ENCODE results near the gene SLC4A8. TPM values are rescaled to one million over a fixed set of nuclear protein-coding genes. Genes with fewer than 3 reads are reported as not detected.

SLC4A8 gene
- polyA plus RNA-seq (ENCODE audit: insufficient read length in 3 of 3): 1 to 10 TPM; 2.8 to 5.2 (median 4.3) TPM
- long read RNA-seq, donor 1: 0 reads
- long read RNA-seq, donor 2: 0 reads
- long read RNA-seq, donor 3: 0 reads
- long read RNA-seq, donor 4: 0 reads
- long read RNA-seq, donor 5: 0 reads
- long read RNA-seq, donor 6: 0 reads
- long read RNA-seq, donor 7: 0 reads
- long read RNA-seq, donor 8: 0 reads
- long read RNA-seq, donor 9: 0 reads
- long read RNA-seq, donor 10, partial matches to known transcripts: 0 of 1 reads
- long read RNA-seq, donor 10, other reads (novel, unspliced or antisense): 0 of 1 reads
- long read RNA-seq, donor 11: 0 reads
- long read RNA-seq, donor 12, partial matches to known transcripts: 0 of 1 reads
- long read RNA-seq, donor 12, other reads (novel, unspliced or antisense): 0 of 1 reads
- long read RNA-seq, donor 13: 0 reads
- long read RNA-seq, donor 14: 0 reads
- long read RNA-seq, donor 15: 0 reads
- long read RNA-seq, donor 16: 0 reads

DNA sequence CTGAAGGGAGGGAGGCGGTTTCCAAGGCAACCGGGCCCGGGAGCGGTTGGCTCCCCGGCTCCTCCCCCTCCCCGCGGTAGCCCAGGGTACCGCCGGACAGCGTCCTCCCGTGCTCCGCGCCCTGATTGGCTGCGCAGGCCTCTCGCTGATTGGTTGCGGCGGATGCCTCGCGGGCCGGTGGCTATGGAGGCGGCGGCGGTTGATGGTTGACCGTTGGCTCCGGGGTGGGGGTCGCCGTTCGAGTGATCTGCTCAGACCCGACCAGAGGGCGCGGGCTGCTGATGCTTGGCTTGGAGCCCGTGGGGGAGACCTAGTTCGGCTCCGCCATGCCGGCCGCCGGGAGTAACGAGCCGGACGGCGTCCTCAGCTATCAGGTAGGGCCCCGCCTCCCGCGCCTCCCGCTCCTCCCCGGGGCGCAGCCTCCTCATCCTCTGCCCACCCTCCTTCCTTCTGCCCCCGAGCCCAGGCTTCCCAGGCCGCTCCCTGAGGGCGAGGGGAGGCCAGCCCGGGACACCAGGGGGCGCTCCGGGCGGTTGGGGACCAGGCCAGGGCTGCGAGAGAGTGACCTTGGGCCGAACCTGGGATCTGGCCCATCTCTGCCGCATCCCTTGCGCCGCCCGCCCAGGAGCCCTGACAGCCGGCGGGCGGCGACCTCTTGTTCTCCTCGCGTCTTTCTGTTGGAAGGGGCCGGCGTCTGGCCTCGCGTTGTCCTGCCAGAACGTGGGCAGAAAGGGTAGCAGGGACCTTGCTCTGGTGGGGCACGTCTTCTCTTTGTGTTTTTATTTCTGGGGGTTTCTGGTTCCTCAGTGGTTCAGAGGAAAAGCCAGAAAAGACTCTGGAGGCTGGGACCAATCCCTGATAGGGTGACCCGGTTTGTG, at the start of gene SLC4A8:
Gene SLC4A8, plus strand, starts transcription at position 170 of the 878 bp plus-strand sequence. Its CDS starts 157 bp downstream, at position 327.
- DNase-seq: peak; percentile 95

DNA sequence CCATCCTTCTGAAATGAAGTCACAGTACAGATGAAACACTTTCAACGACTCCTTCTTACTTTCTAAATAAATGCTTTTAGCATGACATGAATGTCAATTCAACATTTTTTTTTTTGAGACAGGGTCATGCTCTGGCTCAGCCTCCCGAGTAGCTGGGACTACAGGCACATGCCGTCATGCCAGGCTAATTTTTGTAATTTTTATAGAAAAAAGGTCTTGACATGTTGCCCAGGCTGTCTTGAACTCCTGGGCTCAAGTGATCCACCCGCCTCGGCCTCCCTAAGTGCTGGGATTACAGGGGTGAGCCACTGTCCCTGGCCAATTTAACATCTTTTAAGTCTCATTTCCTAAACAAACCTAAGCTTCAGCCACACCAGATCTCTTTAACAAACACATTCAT, 49.8 kb upstream of the SLC4A8 start:
- no peak for DNase-seq

DNA sequence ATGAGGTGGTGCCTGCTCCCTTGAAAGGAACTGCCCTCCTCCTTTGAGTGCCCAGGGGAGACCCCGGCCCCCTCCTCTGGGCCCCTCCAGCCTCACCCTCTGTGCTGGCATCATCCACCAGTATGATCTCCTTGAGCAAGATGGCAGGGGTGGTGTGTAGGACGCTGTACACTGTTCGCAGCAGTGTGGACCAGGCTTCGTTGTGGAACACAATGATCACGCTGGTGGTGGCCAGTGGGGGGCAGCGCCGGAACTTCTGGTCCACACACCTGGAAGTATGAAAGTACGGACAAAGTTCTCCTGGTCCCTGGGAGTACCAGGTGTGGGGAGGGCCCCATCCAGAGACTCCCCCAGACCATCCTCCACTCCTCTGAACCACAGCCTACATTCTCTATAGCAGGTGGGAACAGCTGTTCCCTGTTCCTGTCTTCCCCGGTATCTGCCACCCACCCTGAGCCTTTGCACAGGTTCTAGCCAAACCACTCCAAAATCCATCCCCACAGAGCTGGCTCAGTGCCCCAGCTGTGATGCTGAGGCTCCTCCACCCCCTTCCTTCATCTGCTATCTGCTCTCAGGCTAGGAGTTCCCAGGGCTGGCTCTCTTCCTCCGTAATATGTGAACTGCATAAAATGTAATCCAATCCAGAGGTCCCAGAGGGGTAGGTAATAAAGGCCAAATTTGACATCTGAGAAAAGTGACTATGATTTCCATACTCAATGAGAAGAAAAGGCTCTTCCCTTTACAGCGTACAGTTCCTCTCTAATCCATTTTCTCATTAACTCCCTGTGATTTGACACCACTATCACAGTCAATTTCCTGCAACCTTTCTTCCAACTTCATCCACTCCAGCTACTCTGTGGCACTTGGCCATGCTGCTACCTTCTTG, 47.3 kb upstream of the SLC4A8 start:
- DNase-seq: no peak

DNA sequence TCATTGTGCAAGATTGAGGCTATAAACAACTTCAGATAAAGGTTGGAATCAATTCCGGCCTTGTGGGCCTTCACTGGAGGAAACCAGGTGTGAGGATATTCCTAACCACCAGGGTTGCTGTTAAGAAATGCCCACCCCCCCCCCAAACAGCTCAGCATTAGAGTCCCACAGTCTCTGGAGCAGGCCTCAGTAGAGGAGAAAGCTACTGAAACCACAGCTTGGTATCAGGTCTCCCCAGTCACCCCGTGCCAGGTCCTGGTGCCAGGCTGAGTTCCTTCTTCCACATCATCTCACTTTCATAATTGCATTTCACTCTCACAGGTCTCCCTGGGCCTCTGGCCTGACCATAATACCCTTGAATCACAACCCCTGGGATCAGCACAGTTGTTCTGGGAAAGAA, 45.9 kb upstream of the SLC4A8 start:
- no peak for DNase-seq

DNA sequence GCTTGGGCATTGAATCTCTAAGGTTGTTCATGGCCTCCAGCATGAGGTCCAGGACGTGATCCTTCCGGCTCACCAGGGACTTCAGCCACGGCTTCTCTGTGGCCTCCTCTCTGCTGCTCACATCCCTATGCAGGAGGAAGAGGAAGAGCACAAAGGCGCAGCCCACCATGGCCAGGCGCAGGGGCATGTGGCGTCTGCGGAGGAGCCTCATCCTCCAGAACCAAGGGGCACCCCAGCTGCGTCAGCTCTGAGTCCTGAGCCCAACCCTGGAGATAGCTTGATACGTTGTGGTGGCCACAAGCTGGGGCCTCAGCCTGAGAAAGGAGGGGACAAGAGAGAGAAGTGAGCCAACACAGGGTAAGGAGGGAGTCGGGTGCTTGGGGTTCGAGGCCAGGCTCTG, 45.1 kb upstream of the SLC4A8 start:
- DNase-seq: no peak

DNA sequence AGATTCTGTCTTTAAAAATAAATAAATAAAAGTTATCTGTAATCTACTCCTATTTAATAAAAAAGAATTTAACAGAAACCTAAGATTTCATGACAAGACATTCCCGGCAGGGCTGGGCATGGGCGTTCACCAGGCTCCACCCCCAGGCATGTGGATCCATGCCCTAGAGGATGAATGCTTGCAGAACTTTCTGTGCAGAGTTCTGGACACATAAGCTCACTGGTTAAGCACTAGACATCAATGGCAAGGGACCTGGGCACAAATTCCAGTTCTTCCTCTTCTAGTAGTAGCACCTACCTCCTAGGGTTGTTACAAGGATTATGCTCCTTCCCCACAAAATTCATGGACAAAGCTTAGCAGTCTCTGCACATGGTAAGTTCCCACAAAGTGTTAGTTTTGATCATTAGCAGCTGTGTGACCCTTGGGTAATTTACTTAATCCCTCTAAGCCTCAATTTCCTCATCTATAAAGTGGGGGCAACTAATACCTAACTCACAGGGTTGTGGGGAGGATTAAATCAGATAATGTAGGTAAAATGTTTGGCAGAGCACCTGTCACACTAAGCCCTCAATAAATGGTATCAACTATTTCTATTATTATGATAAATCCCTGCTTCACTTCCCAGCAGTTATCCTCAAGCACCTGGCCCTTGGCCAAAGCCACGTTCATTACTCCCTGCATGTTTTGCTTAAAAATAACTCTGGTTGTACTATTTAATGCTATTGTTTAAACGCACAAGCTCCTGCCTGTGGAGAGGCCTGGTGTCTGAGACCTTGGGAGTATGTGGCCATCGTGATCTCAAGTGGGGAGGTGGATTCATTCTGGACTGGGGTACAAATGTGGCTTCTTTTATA, 43.2 kb upstream of the SLC4A8 start:
- no peak for DNase-seq

DNA sequence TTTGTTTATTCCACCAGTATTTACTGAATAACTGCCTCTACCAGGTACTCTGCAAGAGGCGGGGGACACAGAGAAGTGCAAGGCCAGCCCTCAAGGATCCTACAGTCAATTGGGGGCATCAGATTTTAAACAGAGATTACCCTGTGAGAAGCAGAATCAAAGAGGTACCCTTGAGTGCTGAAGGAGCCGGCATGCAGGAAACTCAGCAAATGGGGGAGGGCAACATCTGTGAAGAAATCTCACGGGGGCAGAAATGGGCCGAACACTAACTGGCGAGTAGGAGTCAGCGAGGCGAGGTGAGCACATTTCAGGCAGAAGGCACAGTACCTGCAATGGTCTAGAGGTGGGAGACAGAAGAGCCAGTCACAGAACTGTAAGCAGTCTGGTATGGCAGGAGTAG, 42.5 kb upstream of the SLC4A8 start:
- no peak for DNase-seq

DNA sequence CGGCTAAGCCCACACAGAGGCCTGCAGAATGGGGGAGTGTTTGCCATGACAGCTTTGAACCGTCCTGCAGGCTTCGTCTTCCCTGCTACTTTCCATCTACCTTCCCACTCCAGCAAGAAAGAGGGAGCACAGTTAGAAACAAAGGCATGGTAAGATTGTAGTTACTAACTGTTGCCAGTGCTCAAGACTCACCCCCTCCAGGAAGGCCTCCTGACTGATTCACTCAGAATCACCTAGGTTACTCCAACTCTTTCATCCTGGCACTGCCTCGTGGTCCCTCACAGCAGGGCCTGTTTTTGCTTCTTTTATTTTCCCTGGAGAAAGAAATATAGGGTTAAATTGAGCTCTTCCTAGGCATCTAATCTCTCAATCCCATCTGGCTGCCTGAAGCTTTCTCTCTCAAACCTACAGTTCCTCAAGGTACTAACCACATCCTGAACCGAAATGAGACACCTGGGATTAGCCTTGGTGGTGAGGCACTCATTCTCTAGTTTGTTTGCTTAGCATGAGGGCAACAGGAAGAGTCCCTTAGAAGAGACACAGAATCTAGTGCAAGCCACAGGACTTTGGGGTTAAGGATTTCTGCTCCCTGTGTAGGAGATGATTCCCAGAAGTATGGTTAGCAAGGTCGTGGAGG, 41.2 kb upstream of the SLC4A8 start:
- DNase-seq: no peak

DNA sequence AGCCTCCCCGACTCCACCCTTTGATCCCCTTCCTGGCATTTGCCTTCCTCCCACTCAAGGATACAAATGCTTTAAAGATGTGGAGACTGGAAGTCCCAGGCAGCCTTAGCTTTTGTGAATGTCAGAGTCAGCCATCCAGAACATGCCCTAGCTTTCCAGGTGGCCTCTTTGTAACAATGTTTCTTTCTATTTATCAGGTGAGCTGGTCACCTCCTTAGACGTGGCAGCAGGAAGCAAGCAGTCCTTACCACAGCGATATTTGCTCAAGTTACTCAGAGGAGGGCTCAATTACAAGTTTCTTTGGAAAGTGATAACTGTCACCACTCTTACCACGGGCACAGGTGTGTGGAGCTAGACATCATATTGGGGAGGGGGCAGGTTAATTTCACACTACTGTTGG, 38.3 kb upstream of the SLC4A8 start:
- no peak for DNase-seq

DNA sequence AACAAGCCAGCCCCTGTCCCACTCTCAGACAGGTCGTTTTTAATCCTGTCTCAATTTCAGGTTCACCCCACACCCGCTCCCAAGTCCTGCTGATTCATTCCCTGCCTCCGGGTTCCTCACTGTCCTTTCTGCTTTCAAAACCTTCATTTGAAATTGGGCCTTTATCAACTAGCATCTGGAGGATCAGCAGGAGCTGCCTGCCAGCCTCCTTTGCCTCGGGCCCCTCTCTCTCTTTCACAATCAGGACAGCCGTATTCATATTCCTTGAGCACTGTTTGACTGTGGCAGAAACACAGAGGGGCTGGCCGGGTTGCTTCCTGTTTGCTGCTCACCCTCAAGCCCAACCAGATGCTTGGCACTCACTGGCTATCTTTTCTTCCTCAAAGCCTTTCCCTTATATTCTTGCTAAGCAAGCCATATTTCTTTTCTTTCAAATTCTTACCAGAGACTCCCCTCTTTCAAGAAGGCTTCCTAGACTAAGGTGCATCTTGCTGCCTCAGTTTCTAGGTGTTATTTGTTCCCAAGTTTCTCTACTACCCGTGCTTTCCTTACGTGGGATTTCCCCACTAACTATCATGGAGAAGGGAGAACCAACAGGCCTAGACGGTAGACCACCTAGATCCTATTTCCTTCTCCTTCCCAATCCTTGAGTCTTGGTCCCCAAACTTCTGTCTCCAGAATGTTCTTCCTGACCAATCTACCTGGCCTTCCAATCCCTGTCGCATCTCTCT, 36.4 kb upstream of the SLC4A8 start:
- no peak for DNase-seq

DNA sequence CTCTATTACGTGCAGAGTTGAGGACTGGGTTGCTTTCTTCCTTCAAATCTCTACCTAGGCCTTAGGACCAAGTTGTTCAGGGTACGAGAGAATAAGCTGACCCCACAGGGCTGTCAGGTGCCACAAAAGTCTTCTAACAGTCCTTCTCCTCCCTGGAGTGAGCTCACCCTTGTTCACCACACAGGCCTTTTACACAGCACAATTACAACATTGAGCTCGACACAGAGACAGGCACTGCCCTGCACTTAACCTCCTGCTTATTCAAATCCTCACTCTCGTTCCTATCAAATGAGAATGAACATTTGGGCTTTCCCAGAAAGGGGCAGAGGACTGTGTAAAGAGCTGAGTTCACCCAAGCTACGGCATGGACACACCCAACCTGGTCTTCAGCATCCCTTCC, 35.8 kb upstream of the SLC4A8 start:
- DNase-seq: no peak

DNA sequence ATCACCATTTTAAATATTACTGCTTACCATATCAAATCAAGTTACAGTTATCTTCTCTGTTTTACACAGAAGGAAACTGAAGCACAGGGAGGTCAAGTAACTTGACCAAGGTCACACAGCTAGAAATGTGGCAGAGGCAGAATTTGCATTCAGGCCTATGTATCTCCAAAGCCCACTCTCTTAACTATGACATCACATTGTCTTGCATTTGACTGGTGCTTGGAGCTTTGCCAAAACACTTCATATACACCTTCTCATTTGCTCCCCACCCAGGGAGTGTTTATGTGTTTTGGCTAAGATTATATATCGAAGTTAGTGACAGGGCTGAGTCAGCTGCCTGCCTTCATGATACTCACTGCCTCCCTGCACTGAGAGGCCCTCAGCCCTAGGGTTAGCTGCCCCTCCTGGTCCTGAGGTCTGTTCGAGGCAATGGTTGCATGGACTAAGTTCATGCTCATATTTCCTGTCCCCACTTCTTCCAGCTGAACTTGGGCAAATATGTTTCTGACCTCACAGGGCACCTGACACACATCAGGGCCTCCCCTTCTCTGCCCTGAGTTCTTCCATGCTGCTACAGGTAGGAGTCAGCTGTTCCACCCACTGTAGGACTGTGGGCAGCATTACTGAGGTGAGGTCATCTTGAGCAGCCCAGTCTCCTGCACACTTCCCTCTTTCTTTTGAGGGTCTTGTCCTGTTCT, 35.2 kb upstream of the SLC4A8 start:
- DNase-seq: no peak

DNA sequence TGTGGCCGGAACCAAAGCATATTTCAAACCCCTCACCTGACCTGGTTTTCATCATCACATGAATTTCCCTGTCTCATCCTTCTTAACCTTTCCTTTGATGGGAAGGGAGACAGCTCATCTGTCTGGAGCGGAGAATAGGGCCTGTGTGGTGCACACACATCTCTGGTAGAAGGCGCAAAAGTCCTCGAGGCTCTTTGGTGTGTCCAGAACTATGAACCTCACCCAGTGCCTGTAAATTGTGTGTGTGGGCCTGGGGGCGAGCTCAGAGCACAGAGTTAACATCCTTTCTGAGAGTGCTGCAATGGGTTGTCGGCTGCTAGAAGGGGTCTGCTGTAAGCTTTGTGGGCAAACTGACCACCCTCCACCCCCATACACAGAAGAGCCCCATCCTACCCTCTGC, 34.2 kb upstream of the SLC4A8 start:
- no peak for DNase-seq

DNA sequence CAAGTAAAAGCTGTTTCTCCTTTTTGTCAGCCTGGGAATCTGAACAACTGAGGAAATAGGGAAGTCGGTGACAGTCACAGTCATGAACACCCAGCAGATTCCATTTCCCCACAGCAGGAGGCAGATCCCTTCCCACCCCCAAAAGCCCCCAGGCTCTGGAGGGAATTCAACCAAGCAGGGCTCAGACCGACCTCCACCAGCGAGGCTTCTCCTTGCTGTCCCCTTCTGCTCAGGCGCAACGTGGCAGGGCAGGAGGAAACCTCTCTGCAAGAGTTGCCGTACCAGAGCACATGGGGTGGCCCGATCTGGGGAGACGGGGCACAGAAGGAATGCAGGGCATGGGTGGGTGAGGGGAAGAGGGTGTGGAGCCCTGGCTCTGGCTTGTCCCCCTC, 33.7 kb upstream of the SLC4A8 start:
- no peak for DNase-seq

DNA sequence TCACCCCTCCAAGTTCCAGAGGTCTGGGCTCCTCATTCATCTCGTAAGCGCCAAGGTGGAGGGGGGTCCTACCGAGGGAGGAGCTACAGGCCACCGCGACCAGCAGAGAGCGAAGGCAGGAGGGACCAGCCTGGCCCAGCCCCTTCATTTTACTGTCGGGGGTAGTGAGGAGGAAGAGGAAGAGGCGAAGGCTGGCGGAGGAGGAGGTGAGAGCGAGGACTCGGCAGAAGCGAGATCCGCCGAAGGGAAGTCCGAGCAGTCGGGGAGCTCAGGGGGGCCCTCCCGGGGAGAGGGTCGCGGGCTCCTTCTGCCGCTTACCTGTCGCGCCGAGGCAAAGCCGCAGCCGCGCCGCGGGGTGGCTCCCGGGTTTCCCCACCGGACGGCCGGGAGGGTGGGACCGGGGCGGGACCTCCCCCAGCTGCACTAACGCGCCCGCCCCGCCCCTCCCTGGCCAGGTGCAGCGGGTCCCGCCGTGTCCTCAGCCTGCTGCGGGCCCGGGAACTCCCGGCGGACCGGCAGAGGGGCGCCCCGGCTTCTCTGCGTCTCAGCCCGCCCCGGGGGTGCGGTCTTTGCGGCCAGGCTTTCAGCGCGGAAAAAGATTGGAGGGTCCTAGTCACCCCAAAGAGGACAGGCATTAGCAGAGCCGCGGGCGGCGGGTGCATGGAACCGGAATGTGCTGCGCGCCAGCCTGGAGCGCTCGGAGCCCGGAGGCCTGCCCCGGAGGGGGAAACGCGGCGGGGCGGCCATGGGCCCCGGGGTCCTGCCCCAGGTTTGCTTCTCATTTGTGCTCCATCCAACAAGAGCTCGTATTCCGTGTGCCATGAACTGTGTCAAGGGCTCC, 33.1 kb upstream of the SLC4A8 start, which contains the start of gene GALNT6:
Gene GALNT6, minus strand, starts transcription at position 124 of the 841 bp plus-strand sequence. CDS start 11,625 bp downstream, outside the sequence.
- peak; percentile 36 for DNase-seq

DNA sequence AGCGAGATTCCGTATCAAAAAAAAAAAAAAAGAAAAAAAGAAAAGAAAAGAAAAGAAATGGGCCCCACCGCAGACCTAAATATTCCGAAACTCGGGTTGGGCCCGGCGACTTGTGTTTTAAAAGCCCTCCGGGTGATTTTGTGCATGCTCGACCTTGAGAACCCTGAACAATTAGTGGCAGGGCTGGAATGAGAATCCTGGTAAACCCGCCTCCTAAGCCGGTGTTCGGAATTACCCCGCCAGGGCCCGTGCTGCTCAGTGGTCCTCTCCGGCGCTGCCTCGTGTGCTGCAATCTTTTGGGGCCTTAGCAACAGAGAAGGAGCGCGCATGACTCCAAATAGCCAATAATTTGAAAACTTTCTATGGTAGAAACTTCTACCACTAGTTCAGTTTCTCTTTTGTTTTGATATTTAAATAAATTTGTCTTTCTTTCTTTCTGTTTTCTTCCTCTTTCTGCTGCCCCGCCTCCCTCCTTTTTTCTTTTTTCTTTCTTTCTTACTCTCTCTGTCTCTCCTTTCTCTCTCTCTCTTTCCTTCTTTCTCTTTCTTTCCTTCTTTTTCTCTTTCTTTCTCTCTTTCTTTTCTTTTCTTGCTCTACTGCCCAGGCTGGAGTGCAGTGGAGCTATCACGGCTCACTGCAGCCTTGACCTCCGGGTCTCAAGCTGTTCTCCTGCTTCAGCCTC, 31.9 kb upstream of the SLC4A8 start:
- no peak for DNase-seq
